GM19043 (cell line): Measurements from ENCODE around the gene TNFSF9.
"Not testable (repeated sequence)": the region's sequence is repeated elsewhere in the genome, so short reads cannot be mapped to it uniquely, and the experiment has no call there.

Source experiments
- ATAC-seq: cut with Tn5 transposase; IDR thresholded peaks from one replicate; pipeline ENCODE4 v1.9.1; 2021; ENCODE audit warnings: low read depth; ENCODE audit not compliant: unreplicated experiment

TNFSF9 gene

GRCh38 chr19:6531163-6531955 lies 533 bp downstream of the TNFSF9 start:
- ATAC-seq = no peak

- no peak for ATAC-seq
Measured at GRCh38 chr19:6531956-6532243, 1.1 kb downstream of the TNFSF9 start.

- no peak for ATAC-seq
Measured at GRCh38 chr19:6532244-6532999, 1.6 kb downstream of the TNFSF9 start.

GRCh38 chr19:6533000-6533328 lies 2.1 kb downstream of the TNFSF9 start:
- no peak for ATAC-seq

- no peak for ATAC-seq
Measured at GRCh38 chr19:6533746-6534418, 3.1 kb downstream of the TNFSF9 start.

GRCh38 chr19:6534451-6535093 lies 3.7 kb downstream of the TNFSF9 start:
- ATAC-seq = no peak

- no peak for ATAC-seq
Measured at GRCh38 chr19:6535558-6536137, 4.8 kb downstream of the TNFSF9 start.

- ATAC-seq = no peak
Measured at GRCh38 chr19:6539514-6539913, 8.7 kb downstream of the TNFSF9 start.

GRCh38 chr19:6540918-6541689 lies 10.3 kb downstream of the TNFSF9 start:
- ATAC-seq = no peak

GRCh38 chr19:6543866-6544347 lies 13.1 kb downstream of the TNFSF9 start:
- ATAC-seq = no peak

GRCh38 chr19:6550679-6551078 lies 19.9 kb downstream of the TNFSF9 start:
- not testable (repeated sequence) for ATAC-seq

GRCh38 chr19:6551091-6551490 lies 20.3 kb downstream of the TNFSF9 start:
- no peak for ATAC-seq

- ATAC-seq = no peak
Measured at GRCh38 chr19:6551607-6552450, 21.0 kb downstream of the TNFSF9 start.

- ATAC-seq = no peak
Measured at GRCh38 chr19:6556043-6556449, 25.2 kb downstream of the TNFSF9 start.

- no peak for ATAC-seq
Measured at GRCh38 chr19:6556480-6557195, 25.8 kb downstream of the TNFSF9 start.

GRCh38 chr19:6562437-6562836 lies 31.6 kb downstream of the TNFSF9 start:
- not testable (repeated sequence) for ATAC-seq

- ATAC-seq = no peak
Measured at GRCh38 chr19:6564393-6564792, 33.6 kb downstream of the TNFSF9 start.

GRCh38 chr19:6566727-6567126 lies 35.9 kb downstream of the TNFSF9 start:
- not testable (repeated sequence) for ATAC-seq
